GM19438 (cell line): ENCODE measurements around the gene S100A4.
"Not testable (repeated sequence)": the region's sequence is repeated elsewhere in the genome, so short reads cannot be mapped to it uniquely, and the experiment has no call there.

Experiments used
- ATAC-seq: cut with Tn5 transposase; IDR thresholded peaks from one replicate; pipeline ENCODE4 v1.9.1; 2021; ENCODE audit warnings: low read depth; ENCODE audit not compliant: unreplicated experiment

S100A4 gene

DNA sequence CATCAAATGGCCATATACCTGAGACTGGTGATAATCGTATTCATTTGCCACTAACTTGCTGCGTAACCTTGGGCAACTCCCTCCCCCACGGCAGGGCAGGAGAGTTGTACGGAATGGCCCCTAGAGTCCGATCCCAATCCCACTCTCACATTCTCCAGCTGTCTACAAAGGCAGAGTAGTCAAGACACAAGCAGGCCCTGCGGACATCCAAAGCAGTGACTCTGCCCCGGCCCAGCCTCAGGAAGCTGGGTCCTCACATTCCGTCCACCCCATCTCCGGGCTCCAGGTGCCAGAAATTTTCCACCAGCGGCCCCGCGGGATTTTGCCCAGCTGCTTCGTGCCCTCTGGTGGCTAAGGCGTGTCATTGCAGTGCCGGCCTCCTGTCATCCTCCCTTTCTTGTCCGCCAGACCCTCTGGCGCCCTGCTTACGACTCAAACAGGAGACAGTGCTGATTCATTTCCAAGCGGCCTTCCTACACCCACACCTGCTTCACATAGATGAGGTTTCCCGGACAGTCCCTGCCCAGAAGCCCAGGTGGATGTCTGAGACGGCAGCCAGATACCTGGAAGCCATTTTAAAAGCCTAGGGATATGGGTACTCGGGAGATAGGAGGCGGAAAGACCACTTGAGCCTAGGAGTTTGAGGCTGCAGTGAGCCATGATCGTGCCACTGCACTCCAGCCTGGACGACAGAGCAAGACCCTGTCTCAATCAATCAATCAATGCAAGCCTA, 22.9 kb upstream of the S100A4 start:
- no peak for ATAC-seq

DNA sequence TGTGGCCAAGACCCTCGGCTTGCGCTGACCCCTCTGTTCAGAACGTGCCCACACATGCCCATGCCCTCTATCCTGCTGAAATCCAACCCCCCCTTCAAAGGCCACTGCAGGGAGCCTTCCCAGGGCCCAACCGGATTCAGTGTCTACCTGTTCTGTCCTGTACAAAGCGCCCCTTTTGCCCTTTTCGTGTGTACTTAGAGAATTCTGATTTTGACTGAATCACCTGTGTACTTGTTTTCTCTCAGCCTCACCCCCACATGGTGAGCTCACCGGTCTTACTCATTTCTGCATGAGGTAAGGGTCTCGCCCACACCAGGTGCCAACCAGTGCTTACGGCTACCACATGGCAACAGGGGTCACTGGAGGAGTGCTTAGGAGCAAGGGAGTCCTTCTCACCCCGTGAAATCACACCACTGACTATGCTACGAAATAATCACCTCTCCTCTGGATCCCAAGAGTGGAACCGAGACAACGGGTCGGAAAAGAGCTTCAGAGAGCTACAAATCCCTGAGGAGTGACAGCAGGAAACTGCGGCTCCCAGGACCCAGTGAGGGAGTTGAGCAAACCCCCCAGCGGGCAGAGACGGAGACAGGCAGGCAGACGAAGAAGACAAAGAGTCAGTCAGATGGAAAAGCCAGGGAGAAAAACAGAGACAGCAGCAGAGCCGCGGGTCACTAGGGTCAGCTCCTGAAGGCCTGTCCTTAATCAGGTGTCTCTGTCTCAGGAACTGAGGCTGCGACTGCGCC, 22.2 kb upstream of the S100A4 start:
- no peak for ATAC-seq

DNA sequence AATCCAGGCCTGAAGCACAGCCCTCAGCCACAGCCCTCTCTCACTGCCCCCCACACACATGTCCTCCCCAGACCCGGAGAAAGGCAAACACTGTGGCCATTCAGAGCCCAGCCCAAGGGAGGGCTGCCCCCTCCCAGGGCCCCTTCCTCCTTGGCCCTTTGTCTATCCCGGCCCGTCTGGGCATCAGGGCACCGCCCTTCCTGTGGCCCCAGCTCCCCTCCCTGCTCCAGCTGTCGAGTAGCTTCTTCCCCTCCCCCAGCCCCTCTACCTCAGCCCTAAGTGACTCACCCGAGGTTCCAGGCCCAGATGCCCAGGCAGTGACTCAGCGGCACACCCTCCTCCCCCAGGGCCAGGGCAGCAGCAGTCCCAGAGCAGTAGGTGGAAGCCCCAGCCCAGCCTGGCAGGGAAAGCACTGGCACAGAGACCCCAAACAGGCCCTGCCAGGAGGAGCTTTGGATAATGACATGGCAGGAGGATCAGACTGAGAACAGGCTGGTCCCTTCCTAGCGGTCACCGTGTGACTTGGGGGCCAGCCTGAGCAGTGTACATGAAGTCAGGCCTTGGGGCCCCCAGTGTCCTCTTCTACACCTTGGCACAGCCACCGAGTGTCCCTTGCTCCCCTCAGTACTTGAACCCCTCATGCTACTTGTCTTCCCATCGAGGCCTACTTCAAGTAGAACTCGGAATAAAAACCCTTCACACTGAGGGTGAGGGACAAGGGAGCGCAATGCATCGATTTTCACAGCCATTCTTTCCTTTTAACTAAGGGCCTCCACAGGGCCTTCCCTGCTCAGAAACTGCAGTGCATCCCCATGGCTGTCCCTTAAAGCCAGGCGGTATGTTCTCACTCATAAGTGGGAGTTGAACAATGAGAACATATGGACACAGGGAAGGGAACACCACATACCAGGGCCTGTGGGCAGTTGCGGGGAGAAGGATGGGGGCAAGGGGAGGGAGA, 21.1 kb upstream of the S100A4 start:
- no peak for ATAC-seq

DNA sequence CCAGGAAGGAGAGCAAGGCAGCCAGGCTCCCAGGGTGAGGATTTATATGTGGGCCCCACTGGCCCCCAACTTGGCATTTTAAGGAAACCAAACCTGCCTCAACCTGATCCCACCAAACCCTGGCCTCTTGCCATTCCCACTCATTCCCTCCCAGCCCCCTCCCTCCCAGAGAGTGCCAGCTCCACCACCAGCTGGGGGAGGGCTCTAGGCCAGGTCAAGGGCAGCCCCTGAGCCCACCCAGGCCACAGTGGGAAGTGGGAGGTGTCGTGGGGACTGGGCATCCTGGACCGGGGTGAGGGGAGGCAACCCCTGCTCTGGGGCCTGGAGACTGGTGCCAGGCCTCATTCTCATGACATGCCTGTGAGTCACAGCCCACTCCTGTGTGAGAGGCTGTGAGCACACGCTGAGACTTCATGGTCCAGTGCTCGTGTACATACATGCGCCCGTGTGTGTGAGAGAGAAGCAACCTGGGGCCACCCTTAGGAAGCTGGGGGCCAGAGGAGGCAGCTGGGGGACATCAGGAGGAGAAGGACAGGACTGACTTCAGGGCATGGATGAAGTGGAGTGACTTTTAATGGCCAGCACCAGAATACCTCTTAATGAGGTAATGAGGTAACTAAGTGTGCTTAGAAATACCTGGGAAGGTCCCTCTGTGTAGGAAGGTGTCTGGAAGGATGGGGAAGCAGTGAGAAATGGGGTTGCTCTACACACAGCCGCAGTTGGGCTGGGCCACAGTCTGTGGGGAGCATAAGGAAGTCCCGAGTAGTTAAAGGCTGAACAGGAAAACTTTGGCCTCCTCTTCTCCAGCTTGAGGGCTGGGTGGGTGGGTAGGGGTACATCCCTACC, 20.1 kb upstream of the S100A4 start, which contains the start of gene S100A2:
Gene S100A2, minus strand, starts transcription at position 316 of the 846 bp plus-strand sequence. CDS start 1,967 bp downstream, outside the sequence.
- no peak for ATAC-seq

DNA sequence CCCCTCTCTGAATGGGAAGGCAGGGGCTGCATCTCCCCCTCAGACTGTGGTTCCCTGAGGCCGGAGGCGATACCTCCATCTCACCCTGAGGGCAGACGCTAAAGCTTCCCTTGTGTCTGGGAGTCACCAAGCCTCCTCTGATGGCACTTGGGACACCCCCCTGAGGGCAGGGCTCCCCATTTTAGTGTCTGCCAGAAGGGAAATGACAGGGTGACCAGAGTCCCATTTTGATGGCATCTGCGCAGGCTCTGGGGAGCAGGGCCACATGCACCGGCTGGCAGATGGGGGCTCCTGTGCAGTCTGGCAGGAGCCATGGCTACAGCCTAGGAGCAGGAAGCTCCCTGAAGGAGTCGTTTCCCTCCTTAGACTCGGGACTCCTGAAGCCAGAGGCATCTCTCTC, 18.4 kb upstream of the S100A4 start:
- ATAC-seq: no peak

DNA sequence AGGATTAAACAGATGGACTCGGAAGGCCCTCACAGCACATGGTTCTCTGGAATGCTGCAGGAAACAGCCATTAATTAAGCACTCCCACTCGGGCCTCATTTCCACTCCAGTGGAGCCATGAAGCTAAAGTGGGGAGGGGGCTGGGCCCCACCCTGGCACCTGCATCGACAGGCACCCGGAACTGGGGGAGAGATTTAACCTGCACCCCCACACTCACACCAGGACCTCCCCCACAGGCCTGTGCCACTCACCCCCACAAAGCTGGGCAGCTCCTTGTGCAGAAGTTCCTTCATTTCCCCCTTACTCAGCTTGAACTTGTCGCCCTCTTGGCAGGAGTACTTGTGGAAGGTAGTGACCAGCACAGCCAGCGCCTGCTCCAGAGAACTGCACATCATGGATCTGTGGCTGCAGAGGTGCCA, 17.9 kb upstream of the S100A4 start:
- ATAC-seq: no peak

DNA sequence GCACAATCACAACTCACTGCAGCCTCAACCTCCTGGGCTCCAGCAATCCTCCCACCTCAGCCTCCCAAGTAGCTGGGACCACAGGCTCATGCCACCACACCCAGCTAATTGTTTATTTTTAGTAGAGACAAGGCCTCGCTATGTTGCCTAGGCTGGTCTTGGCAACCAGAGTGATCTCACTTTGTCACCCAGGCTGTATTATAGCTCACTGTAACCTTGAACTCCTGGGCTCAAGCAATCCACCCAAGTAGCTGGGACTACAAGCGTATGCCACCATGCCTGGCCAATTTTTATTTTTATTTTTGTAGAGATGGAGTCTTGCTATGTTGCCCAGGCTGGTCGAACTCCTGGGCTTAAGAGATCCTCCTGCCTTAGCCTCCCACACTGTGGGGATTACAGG, 16.4 kb upstream of the S100A4 start:
- not testable (repeated sequence) for ATAC-seq

DNA sequence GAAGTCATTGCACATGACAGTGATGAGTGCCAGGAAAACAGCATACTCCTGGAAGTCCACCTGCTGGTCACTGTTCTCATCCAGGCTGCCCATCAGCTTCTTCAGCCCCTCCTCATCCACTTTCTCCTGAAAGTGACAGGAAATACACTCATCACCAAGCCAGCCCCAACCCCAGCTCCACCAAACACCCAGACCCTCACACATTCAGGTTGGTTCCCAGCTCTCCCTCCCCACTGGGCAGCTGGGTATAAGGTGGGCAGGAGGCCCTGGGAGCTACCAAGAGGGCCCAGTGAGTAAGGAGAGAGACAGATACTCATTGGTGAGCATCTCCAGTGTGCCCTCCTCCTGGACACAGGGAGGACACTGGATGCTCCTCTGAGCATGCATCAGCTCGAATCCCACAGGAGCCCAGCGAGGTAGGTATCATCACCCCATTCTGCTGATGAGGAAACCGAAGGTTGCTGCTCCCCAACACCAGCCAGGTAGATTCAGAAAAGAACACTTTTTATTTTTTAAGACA, 15.9 kb upstream of the S100A4 start:
- no peak for ATAC-seq

DNA sequence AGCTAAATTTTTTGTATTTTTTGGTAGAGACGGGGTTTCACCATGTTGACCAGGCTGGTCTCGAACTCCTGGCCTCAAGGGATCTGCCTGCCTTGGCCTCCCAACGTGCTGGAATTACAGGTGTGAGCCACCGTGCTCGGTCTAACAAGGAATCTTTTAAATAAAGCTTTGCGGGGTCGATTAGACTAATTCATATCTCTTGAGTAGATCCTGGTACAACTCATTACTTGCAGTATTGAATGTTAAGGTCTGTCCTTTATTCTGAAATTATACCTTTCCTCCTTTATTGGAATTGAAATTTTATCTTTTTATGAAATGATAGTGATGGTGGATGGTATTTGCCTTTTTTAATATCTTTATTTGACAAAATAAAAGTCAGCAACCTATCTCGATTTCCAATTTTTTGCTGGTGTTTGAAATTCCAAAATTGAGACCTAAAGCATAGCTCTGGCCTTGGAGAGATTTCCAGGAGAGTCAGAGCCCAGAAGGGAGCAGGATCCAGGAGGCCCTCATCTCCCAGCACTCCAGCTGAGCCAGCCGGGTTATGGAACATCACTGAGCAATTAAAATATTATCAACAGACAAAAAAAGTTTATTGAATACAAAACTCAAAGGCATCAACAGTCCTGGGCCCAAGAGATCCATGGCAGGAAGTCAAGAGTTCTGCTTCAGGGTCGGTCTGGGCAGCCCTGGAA, 15.3 kb upstream of the S100A4 start:
- no peak for ATAC-seq

DNA sequence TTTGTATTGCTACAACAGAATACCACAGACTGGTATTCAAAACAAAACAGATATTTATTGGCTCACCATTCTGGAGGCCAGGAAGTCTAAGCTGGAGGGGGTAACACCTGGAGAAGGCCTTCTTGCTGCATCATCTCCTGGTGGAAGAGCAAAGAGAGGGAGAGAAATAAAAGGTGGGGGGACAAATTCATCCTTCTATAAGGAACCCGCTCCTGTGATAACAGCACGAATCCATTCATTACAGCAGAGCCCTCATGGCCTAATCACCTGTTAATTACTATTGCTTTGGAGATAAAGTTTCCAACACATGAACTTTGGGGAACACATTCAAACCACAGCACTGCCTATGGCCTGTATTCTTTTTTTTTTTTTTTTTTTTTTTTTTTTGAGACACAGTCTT, 14.6 kb upstream of the S100A4 start:
- ATAC-seq: no peak

DNA sequence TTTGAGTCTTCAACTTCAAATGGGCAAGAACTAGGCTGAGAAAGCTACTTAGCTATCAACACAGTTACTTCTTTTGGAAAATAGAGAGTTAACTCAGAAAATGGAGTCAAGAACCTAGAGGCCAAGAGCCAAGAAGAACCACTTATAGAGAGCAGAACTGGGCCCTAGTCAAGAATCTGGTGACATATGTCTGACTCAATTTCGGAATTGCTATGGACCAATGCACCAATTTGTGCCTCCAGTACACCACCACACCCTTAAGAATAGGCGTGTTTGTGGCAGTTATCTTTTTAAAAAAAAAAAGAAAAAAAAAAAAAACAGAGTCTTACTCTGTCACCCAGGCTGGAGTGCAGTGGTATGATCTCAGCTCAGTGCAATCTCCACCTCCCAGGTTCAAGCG, 12.3 kb upstream of the S100A4 start:
- no peak for ATAC-seq

DNA sequence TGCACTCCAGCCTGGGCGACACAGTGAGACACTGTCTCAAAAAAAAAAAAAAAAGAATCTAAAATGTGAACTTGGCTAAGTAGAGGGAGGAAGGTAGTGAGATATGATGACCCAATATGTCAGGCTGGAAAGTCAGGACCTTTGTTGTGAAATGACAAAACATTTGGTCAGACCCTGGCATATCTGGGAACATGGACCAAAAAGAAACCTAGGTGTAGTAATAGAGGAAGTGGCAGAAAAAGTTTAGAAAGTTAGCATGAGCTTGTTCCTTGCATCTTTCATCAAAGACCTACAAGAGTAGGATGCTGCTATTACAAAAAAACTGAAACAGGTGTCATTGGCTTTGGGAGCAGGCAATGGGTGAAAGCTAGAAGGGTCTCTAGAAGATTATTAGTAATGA, 10.7 kb upstream of the S100A4 start:
- ATAC-seq: no peak

DNA sequence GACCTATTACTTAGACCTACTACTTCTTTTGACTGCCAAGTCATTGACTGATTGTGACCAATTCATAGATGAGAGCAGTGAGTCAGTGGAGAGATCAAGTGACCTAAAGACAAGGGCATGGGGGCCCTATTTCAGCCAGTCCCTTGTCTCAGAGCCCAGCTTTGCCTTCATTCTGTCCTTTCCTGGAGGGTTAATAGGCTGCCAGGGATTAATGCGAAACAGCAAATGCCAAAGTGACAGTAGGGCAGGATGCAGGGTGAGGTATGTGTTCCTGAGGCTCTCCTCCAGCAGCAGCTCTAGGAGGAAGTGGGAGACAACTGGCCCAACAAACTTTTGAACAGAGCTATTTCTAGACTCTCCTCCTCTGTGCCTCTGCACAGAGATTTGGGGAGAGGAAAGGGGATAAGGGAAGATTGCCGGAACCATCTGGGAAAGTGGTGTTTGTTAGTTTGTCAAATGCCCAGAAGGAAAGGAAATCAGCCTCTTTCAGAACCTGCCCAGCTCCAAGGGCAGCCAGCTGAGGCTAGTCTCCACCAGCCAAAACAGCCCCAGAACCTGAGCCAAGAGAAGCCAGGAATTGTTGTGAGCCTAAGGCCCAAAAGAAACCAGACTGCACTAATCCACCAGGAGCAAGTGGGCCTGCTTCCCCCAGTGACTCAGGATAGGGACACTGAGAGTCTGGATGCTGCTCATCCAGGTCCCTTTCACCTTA, 8.4 kb upstream of the S100A4 start:
- no peak for ATAC-seq

DNA sequence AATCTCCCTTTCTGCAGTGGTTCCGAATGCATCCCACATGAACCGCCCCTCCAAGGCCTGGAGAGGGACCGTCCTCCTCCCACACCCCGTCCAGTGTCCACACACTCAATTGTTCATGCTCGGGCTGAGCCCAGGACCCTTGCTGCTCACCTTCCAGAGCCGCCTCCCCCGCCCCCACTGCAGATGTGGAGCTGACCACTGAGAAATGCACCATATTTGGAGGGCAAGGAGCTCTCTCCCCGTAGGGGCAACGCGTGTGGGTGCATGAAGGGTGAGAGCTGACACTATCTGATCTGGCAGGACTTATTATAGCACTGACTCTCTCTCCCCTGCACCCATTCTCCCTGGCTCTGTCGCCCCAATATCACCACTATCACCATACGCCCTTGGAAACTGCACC, 7.5 kb upstream of the S100A4 start:
- no peak for ATAC-seq

DNA sequence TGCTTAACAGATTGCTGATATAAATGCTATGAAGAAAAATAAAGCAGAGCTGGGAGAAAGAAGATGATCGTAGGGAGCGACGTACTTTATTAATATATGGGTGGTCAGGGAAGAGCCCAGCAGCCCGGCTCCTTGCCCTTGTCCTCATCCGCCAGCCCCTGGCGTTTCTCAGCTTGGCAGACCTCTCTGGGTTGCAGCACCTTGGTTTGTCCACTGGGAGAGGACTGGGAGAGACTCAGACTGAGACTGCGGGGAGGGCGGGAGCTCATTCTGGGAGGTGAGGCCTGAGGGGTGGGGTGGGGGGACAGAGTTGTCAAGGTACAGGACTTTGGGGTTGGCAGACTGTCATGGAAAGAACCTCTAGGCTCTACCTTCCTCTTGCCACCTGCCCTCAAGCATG, 6.7 kb upstream of the S100A4 start:
- no peak for ATAC-seq

DNA sequence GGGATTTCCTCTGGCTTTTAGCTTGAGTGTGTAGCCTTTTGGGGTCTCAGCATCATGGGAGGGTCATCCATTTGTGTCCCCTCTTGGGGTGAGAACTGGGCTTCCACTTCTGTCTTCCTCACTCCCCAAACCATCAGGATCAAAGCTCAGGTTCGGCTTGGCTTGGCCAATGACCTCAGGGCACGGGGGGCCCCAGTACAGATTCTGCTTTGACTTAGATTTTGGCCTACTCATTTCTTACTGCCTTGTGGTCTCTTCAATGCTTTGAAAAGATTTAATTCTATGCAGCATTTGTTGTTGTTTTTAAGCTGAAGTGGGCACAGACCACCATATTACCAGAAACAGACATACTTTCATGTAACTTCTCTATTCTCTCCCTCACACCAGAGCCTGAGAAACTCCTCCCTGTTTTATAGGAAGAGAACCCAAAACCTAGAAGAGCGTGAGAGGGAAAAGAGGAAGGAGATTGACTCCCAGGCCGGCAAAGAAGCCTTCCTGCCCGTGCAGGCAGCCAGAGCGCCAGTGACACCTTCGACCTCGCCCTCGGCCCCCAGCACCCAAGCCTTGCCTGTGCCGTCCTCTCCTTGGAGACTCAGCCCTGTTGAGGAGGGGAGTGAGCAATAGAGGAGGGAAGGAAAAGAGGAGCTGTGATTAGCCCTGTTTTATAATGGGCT, 5.4 kb upstream of the S100A4 start:
- ATAC-seq: no peak

DNA sequence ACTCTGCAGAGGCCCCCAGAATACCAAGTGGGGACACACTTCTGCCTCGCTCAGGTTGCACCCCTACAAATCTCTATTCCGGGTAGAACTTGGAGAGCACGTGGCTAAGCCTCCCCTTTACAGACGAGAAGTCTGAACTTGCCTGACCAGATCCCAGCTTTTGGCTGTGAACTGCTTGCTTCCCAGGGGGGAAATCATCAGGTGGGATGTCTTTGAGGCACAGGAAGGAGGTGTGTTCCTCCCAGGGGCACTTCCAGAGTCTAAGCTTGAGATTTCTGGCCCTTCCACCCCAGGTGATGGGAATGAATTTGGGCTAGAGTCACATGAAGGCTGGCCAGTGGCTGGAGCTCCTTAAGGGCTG, 4.8 kb upstream of the S100A4 start:
- no peak for ATAC-seq

DNA sequence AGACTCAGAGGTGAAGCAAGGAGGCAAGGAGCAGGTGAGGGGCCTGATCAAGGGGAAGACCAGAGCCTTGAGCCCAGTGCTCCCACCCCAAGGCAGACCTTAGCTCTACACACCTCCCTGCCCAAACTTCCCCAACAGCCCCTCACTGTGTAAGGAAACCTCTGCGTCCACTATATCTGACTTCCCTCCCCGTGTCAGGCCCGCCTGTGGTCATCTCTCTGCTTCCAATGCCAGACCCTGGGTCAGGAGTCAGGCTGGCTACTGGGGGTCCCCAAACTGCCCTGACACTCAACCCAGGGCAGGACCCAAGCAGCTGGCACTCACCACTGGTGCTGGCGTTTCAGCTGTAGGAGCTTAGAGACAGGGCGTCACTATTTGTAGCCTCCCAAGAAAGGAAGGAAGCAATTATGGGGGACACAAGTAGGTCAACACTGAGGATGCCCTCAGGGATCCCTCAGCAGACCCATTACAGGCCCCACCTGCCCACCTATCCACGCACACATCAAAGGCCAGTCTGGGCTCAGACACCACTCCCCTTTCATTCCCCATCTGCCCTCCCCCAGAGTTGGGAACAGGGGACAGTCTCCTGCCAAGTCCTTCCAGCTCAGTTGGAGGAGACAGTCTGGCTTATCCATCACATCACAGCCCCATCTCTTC, 4.3 kb upstream of the S100A4 start:
- no peak for ATAC-seq
